Cerebellar nuclear complex (tissue), 1 donor: ENCODE data around the gene JAKMIP1.
"Not testable (repeated sequence)": the region's sequence is repeated elsewhere in the genome, so short reads cannot be mapped to it uniquely, and the experiment has no call there.

ENCODE experiments used
- DNase-seq, 2 experiments: peaks; one replicate each; lab custom pipeline; 2025; lab: John Stamatoyannopoulos, UW

The JAKMIP1 gene

DNA sequence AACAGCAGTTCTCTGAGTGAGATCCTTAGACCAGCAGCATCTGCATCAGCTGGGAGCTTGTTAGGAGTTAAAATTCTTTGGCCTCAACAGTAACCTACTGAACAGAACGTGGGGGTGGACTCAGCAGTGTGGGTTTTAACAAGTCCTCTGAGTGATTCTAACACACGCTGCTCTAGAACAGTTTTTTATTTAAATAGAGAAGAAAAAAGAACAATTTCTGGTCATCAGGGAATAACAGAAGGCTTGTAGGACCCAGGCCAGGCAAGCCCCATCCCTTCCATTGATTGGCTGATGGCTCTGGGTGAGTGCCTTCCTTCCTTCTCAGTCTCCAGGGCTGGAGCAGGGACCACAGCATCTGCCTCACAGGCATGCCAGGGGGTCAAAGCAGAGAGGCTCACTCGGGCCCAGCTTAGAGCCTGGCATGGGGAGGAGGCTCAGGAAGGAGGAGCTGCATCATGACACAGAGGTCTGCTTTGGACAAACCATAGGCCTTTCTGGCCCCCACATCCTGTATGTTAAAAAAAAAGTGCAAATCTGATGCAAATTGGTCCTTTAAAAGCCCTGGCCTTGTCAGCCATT, 56.7 kb downstream of the JAKMIP1 start:
- DNase-seq: no peak

DNA sequence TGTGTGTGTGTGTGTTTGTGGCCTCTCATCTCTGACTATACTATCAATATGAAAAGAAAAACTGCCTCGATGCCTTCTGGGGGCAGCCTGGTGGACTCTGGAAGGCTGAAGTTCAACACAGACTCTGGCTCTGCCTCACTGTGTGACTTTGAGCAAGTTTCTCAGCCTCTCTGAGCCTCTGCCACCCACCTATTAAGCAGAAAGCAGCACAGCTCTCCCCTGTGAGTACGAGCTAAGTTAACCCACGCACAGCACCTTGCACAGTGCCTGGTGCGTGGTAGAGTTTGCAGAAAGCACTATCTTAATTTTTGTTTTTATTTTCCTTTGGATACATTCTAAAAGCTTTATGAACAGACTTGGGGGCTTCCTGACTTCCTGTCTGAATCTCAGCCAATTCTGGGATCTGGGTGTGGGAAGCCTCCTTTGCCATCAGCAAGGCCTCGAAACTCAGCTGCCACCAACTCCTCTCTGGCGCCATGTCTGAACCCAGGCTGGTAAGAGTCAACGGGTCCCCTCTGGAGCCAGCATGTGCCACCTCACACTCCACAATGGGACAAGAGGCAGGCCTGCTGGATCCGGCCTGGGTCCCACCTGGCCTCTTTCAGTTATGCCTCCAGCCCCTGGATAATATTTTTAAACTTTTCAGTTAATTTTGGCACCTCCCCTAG, 57.3 kb downstream of the JAKMIP1 start:
- DNase-seq: no peak

DNA sequence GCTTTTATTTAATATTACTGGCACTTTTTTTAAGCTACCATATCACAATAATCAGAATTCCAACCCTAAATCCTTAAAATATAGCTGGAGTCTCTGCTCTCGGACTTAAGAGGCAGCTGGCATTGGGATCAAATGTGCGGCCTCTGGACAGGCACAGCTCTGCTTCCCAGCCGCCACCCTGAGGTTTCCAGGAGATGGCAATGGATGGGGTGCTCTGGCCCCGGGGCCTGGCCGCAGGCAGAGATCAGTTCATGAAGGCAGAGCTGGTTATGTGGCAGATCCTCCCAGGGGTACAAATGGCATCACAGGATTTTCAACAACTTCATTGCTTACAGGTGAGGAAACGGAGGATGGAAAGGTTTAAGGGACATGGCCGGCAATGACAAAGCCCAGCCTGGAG, 57.8 kb downstream of the JAKMIP1 start:
- no peak for DNase-seq

DNA sequence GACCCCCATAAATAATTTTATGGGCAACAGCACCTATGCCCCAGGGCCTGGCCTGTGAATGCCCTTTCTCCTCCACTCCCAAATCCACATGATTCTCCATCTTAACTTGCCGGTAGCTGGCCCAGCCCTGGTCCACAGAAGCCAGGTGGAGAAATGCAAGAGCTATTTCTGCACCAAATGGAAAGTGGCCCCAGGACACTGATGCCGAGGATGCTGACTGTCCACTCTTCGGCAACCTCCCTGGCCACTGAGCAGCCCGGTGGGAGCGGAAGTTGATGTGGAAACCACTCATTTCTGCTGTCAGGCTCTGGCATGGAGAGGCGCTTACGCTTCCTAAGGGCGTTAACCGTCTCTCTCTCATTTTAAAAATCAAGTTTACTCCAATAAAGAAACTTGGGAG, 58.8 kb downstream of the JAKMIP1 start:
- DNase-seq: no peak

DNA sequence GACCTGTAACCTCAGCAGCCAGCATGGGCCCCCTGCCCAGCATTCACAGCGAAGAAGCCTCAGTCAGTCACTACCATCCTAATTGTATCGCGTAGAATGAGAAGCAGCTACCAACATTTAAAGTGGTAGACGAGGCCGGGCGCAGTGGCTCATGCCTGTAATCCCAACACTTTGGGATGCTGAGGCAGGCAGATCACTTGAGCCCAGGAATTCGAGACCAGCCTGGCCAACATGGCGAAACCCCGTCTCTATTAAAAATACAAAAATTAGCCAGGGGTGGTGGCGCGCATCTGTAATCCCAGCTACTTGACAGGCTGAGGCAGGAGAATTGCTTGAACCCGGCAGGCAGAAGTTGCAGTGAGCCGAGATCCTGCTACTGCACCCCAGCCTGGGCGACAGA, 59.3 kb downstream of the JAKMIP1 start:
- not testable (repeated sequence) for DNase-seq

DNA sequence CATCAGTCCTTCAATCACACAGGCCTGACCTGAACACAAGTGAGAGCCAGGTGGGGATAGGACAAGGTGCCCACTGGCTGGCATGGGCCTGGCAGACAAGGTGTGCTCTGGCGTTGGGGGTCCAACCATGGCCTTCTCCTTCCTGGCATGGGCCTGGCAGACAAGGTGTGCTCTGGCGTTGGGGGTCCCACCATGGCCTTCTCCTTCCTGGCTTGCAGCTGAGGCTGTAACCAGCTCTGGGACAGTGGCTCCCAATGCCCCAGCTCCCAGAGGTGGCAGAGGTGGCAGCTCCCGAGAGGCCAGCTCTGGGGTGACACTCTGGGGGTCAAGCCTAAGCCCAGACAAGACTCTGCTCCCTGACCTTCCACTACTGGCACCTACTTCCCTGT, 62.6 kb downstream of the JAKMIP1 start:
- no peak for DNase-seq

DNA sequence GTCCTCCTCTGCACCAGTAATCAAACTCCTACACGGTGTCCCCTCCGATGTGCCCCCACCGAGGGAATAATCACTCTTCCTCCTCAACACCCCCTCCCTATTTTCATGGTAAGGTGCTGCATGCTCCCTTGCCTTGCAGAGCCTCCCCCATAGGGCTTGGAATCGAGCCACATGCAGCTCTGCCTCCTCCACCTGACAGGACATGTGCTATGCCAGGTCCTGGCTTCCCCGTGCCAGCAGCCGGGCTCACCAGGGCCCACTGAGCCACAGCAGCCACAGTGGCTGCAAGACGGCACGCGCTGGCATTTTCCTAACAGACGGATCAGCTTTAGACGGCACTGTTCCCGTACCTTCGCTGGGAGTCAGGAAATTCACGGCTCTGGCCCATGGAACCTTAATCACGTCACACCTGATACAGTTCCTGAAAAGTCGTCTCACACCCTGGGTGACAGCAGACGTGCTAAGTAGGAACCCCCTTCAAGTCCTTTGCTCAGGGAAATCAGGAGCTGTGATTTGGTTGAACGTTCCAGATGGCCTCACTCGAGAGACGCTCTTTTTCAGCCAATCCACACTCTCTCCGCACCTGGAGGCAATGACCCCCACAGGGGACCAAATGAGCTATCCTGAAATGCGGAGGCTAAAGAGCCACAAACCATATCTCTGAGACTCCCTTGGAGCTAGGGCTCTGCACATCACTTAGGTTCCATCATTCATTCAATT, 63.2 kb downstream of the JAKMIP1 start:
- no peak for DNase-seq

DNA sequence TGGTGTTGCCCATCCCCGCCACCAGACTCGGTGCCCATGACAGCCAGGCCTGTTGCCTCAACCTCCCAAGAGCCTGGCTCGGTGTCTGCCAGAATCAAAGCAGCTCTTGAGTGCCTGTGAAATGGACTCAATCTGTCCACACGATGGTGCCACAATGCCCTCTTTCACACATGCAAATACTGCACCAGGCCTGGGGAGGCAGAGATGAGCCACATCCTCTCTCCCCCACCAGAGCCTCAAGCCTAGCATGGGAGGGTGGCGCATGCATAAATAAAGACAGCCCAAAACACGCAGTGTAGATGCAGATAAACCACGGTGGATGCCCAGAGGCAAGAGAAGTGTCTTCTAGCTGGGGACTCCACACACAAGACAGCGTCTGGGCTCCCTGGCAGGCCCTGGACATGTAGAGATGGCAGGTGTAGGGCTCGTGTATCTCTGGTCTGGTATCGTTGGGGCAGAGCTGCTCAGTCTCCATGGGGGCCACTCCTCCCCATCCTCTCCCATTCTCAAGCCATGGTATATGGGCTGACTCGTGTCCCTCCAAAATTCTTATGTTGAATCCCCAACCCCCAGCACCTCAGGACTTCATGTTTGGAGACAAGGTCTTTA, 65.6 kb downstream of the JAKMIP1 start:
- no peak for DNase-seq

DNA sequence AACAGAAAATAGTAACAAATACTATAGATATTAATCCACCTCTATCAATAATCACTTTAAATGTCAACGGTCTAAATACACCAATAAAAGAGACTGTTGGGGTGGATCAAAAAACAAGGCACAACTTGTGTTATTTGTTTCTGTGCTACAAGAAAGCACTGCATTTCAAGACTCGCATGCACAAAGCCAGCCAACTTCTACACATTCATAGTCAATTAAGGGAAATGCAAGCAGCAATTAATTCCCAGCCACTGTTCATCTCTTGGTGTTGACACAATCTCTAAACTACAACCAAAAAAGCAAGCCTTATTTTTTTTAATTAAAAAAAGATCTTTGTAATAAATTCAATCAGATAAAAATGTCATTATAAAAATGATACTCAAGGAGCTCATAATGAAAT, 67.6 kb downstream of the JAKMIP1 start:
- no peak for DNase-seq

DNA sequence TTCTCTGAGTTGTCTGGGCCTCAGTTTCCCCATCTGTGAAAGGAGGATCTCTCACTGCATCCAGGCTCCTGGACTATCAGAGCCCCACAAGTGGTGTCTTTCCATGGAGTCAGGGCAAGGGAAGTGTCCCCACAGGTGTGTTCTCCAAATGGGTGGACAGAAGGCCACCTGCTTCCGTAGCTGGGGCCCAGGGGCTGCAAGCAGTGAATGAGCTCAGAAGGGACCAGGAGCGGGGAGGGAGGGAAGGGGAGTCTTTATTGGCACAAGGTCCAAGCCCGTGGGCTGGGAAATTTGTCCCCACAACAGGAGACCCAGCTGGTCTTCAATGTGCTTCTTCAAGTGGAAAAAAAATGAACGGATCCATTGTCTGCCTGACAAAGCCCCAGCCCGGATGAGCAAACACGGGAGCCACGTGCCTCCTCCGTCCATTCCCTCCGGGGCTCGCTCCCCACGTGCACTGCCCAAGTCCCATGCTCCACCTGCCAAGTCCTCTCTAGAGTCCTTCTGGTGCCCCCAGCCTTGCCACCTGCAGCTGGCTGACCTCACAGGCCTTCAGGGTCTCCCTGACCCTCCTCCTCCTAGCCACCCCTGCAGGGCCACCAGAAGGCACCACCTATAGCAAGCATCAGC, 72.0 kb downstream of the JAKMIP1 start:
- DNase-seq: no peak

DNA sequence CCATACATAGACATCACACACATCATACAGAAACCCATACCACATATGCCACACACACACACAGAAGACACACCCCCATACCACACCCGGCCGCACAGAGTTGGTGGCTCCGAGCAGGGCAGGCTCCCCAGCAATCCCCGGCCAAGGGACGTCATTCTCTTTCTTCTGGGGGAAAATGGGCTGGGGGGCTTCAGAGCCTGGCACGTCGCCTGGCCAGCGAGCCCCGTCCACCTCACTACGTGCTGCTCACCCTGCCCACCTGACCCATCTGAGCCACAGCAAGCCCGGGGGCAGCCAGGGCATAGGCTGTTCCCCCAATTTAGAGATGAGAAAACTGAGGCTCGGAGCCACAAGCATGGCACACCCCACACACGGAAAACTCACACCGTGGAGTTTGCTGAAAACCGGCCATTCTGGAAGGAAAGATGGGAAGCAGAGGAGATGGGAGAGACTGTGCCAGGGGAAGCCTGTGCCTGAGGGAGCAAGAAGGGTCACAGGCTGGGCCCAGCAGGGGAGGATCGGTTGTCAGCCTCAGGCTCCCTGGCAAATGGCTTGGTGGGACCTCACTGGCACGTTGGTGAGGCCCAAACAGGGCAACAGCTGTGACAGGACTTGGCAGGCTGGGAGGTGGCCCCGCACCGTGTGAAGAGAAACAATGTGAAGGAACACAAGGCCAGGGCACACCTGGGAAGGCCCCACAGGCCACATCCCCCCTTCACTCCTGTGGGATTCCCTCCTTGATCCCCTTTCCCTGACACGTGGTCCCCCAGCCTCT, 73.2 kb downstream of the JAKMIP1 start:
- no peak for DNase-seq

DNA sequence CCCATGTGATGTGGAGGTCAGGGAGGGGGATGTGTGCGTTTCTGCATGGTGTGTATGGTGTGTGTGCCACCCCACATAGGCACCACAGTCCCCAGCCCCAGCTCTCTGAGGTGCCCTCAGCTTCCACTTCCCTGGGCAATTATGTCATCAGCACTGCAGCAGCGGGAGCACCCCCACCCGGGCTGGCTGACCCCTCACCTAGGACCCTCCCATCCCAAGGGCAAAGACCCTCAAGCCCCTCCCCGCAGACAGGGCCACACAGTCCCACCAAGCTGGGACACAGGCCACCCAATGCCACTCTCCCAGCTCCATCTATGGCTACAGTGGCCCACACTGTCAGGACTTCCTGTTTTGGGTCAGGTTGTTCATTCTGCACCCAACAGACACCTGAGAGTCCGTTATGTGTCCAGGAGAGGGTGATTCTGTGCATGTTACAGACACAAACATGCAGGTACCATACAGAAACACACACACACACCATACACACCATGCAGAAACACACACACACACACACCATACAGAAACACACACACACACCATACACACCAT, 75.2 kb downstream of the JAKMIP1 start:
- no peak for DNase-seq

DNA sequence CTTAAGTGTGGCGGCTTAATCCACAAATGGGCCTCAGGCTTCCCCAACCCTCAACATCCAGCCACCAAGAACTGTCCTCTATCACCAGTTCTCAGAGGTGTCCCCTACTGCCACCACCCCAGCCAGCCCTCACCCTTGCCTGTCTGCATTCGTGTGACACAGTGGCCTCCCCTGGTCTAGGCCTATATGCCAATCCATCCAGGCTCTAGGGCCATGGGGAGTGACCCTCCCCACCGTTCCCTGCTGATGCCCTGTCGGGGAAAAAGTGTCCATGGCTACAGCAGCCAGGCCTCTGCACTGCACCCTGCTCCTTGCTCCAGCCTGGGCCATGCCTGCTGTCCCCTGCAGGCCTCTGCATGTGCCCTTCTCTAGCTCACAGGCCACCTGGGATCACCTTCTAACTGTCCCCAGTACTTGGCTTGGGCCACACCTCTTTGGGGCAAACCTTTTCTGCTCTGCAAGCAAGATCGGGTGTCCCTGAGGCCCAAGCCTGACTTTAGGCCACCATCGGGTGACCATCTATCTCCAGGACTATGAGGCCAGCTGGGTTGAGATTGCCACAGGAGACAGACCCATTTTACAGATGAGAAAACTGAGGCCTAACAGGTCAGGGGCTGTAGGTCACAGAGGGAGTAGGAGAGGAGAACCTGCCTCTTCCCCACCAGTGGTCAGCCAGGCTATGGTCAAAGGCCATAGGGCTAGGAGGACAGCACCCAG, 75.8 kb downstream of the JAKMIP1 start:
- DNase-seq: no peak

DNA sequence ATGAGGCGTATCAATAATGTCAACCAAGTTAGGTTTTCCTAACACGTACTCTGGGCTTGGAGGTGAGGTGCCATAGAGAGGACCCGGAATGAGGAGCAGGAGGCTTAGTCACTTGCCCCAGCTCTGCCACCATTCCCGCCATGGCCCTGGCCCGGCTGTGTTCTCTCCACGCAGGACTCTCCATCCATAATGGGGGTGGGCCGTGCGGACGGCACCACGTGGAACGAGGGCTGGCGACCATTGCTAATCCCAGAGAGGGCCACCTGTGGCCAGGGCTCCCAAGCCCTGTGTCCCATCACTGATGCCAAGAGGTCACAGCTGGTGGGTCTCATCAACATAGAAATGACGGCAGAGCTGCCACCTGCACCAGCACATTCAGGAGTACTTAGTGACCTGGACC, 76.4 kb downstream of the JAKMIP1 start:
- no peak for DNase-seq

DNA sequence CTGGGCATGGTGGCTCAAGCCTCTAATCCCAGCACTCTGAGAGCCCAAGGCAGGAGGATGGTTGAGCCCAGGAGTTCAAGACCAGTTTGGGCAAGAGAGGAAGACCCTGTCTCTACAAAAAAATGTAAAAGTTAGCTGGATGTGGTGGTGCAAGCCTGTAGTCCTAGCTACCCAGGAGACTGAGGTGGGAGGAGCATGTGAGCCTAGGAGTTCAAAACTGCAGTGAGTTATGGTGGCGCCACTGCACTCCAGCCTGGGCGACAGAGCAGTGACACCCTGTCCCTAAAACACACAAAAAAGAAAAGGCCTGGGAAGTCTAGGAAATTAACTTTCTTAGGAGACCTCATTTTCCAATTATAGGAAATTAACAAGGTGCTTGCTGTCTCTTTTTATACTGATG, 76.8 kb downstream of the JAKMIP1 start:
- no peak for DNase-seq

DNA sequence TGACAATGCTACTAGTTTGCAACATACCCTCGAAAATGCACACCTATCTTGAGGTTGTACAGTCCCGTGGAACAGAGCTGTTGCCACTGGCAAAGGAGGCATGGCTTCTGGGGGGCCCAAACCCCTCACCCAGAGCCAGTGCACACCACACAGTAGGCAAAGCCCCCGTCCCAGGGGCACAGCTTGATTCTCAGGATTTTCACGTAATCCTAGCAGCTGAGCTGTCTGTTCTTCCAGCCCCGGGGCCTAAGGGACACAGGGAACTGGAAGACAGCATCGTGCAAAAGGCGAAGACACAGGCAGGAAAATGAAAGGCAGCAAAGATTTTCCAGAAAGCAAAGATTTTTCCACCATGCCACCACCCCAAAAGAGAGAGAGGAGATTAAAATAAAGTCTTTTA, 77.2 kb downstream of the JAKMIP1 start:
- DNase-seq: no peak

DNA sequence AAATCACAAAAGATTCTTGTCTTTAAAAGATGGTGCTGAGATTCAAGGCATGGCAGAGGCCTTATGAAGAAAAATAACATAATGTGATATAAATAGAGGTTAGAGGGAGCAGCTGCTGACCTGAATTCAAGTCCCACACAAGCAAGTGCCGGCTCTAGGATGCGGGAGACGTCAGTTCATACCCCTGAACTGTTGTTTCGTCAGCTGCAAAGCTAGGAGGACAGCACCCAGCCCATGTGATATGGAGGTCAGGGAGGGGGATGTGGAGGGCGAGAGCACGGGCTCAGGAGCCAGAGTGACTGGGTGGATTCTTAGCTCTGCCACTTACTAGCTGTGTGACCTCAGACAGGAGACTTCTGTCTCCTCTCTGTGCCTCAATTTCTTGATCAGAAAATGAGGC, 77.9 kb downstream of the JAKMIP1 start:
- no peak for DNase-seq

DNA sequence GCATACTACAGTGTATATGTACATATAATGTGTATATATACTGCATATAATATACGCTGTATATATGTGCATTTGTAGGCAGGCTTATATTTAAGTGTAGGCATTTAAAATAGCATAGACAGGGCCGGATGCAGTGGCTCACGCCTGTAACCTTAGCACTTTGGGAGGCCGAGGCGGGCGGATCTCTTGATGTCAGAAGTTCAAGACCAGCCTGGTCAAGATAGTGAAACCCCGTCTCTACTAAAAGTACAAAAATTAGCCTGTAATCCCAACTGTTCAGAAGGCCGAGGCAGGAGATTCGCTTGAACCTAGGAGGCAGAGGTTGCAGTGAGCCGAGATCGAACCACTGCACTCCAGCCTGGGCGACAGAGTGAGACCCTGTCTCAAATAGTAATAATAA, 78.4 kb downstream of the JAKMIP1 start:
- no peak for DNase-seq

DNA sequence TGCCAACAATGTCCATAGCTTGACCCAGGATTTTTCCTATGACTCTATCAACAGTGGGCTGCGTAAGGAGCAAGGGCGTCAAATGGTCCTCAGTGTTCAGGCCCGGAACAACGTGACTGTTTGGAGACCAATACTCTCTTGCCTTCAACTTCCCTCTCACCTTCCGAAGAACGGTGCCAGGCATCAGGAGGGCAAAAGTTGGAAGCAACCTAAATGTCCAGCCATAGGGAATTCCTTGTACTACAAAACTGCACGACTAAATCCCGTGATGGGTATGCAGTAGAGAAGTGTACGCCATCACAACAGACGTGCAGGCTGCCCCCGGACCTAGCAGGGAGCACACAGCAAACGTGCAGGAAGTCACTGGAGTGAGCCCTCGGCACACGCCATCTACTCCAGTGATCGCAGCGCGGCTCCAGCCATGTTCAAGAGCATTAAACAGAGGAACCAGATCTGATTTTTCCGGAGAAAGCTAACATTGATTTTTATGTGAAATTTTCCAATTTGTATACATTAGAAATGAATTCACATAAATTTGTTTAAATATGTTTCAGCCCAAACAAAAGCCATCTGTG, 79.0 kb downstream of the JAKMIP1 start:
- no peak for DNase-seq

DNA sequence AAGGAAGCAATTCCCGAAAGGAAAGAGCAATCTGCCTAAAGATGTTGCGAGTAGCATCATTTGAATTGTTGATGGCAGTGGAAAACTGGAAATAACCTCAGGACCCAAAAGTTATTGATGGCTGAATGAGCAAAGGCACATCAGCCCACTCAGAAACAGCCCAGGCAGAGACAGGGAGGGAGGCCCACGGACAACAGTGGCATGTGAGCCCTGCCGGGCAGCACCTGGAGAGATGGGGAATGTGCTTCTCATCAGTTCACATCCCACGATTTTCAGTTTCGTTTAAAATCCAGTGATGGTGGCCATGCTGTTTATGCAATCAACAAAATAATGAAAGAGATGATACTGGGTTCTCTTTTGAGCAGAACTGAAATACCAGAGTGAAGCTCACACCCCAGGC, 80.0 kb downstream of the JAKMIP1 start:
- DNase-seq: no peak
